Measurements from ENCODE around the gene SLC25A45.

DNA sequence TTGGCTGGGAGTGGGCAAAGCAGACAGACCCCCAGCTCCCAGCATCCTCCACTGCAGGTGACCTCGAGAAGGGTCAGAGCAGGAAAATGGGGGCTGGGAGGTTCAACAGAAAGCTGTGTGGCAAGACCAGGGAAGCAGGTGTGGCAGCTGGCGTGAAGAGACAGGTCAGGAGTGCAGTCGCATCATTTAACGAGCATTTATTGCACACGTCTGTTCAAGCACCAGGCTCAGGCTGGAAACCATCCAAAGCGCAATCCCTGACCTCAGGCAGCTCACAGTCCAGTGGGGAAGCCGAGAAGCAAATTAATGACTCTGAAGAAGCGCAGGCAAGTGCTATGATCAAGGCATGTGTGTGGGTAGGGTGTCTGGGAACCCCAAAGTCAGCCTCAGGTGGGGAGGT, 7.4 kb downstream of the SLC25A45 start:
- TF ChIP-seq ZNF70 (CRISPR knock-in tag; IDR thresholded peaks at IDR 0.05) = no peak
- no peak for TF ChIP-seq OSR1 (CRISPR knock-in tag; IDR thresholded peaks at IDR 0.05)
- TF ChIP-seq, protein P1, sequence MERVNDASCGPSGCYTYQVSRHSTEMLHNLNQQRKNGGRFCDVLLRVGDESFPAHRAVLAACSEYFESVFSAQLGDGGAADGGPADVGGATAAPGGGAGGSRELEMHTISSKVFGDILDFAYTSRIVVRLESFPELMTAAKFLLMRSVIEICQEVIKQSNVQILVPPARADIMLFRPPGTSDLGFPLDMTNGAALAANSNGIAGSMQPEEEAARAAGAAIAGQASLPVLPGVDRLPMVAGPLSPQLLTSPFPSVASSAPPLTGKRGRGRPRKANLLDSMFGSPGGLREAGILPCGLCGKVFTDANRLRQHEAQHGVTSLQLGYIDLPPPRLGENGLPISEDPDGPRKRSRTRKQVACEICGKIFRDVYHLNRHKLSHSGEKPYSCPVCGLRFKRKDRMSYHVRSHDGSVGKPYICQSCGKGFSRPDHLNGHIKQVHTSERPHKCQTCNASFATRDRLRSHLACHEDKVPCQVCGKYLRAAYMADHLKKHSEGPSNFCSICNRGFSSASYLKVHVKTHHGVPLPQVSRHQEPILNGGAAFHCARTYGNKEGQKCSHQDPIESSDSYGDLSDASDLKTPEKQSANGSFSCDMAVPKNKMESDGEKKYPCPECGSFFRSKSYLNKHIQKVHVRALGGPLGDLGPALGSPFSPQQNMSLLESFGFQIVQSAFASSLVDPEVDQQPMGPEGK (CRISPR knock-in tag; IDR thresholded peaks at IDR 0.05; ENCODE audit: borderline replicate concordance) = no peak
- TF ChIP-seq BACH2 (CRISPR knock-in tag; IDR thresholded peaks at IDR 0.05; ENCODE audit: borderline replicate concordance) = no peak
- TF ChIP-seq, protein P2, sequence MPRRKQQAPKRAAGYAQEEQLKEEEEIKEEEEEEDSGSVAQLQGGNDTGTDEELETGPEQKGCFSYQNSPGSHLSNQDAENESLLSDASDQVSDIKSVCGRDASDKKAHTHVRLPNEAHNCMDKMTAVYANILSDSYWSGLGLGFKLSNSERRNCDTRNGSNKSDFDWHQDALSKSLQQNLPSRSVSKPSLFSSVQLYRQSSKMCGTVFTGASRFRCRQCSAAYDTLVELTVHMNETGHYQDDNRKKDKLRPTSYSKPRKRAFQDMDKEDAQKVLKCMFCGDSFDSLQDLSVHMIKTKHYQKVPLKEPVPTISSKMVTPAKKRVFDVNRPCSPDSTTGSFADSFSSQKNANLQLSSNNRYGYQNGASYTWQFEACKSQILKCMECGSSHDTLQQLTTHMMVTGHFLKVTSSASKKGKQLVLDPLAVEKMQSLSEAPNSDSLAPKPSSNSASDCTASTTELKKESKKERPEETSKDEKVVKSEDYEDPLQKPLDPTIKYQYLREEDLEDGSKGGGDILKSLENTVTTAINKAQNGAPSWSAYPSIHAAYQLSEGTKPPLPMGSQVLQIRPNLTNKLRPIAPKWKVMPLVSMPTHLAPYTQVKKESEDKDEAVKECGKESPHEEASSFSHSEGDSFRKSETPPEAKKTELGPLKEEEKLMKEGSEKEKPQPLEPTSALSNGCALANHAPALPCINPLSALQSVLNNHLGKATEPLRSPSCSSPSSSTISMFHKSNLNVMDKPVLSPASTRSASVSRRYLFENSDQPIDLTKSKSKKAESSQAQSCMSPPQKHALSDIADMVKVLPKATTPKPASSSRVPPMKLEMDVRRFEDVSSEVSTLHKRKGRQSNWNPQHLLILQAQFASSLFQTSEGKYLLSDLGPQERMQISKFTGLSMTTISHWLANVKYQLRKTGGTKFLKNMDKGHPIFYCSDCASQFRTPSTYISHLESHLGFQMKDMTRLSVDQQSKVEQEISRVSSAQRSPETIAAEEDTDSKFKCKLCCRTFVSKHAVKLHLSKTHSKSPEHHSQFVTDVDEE (CRISPR knock-in tag; IDR thresholded peaks at IDR 0.05) = no peak
- no peak for TF ChIP-seq ISL1 (CRISPR knock-in tag; IDR thresholded peaks at IDR 0.05)

Data from SK-N-SH treated with all-trans-retinoic acid at 6 μM for 48 hours (cell line).